Spleen (tissue), 7 donors: ENCODE data around the gene VWA3B.

ENCODE experiments used
- CTCF ChIP-seq, 11 experiments: fragments of 200-600 bp in 7 of 11; fragments of 450-650 bp in 4 of 11; sonication (generic) in 4 of 11; IDR thresholded peaks in 8 of 11; conservative IDR thresholded peaks in 3 of 11; 1 replicate in 7 of 11; 2 replicates in 4 of 11; pipeline versions ENCODE4 v1.4.0 to v1.8.0; 2016 to 2021; ENCODE audit warnings: antibody characterized with exemption in 11 of 11, inconsistent platforms in 4 of 11, mild to moderate bottlenecking in 1 of 11
- POLR2A ChIP-seq, 3 donors: fragments of 450-650 bp; IDR thresholded peaks; one replicate each; pipeline ENCODE4 v1.5.1; 2017; ENCODE audit warnings: antibody characterized with exemption in 3 of 3, mild to moderate bottlenecking in 1 of 3
- POLR2AphosphoS5 ChIP-seq, 3 donors: sonication (generic); formaldehyde crosslinking; IDR thresholded peaks; one replicate each; pipeline ENCODE4 v1.5.1; 2017; ENCODE audit warnings: antibody characterized with exemption in 3 of 3
- donor health status: DM: no; HTN: no; CAD: no; lungs with moderate emphysema.
- donor health status: DM: no; HTN: no; CAD: no.
- donor health status: DM: no; HTN: no; CAD: no.

DNA sequence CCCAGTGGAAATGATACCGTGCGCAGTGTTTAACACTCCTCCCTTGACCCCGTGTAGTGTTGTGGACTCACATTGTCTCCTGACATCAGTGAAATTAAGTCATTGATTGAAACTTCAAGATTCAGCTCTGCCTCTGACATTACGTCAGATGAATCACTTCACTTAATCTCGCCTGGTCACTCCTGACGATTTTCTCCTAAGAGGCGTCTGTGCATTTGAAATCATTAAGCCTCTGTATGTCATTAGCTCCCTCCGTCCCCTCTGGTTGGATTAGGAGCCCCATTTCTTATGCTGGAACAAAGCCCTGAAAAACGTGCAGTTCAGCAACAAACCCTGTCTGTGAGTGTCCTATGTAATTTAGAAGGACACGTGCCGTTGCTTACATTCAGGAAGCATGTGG lies 222.6 kb downstream of the VWA3B start:
- TF ChIP-seq CTCF (IDR thresholded peaks at IDR 0.05 in 8 of 11, conservative IDR thresholded peaks at IDR 0.05 in 3 of 11) (no peak), POLR2A (IDR thresholded peaks at IDR 0.05) (no peak), POLR2AphosphoS5 (IDR thresholded peaks at IDR 0.05) (no peak)
